HUES48 (cell line): ENCODE data around the gene SAXO1.

Experiments
- H3K27ac ChIP-seq: one replicate; pipeline ENCODE4 v1.7.0; 2013; ENCODE audit warnings: low read depth, low read length, inconsistent platforms
- H3K27me3 ChIP-seq: 2 replicates; pipeline ENCODE4 v1.6.1; 2013; ENCODE audit warnings: mild to moderate bottlenecking, low read length; ENCODE audit not compliant: control insufficient read depth, insufficient read depth
- H3K36me3 ChIP-seq: 2 replicates; pipeline ENCODE4 v1.6.1; 2013; ENCODE audit warnings: low read length; ENCODE audit not compliant: control insufficient read depth, insufficient read depth
- H3K4me1 ChIP-seq: 2 replicates; pipeline ENCODE4 v1.6.1; 2013; ENCODE audit warnings: mild to moderate bottlenecking, low read length; ENCODE audit not compliant: control insufficient read depth, insufficient read depth
- H3K4me3 ChIP-seq: 2 replicates; pipeline ENCODE4 v1.5.1; 2013; ENCODE audit warnings: mild to moderate bottlenecking, low read depth, low read length
- H3K9ac ChIP-seq: 2 replicates; pipeline ENCODE4 v1.6.1; 2013; ENCODE audit warnings: mild to moderate bottlenecking, low read depth, low read length, moderate library complexity
- H3K9me3 ChIP-seq: 2 replicates; pipeline ENCODE4 v1.6.1; 2013; ENCODE audit warnings: low read length; ENCODE audit not compliant: control insufficient read depth, insufficient read depth

SAXO1 gene

GRCh38 chr9:18909140-18910018, 123.6 kb downstream of the SAXO1 start:
- no peak overlapping the region for H3K27ac ChIP-seq

GRCh38 chr9:18907927-18908625, 124.9 kb downstream of the SAXO1 start:
- Histone ChIP-seq H3K9me3 (no peaks in the 10 kb centered on the region), H3K9ac (no peak overlapping the region), H3K36me3 (no peaks in the 10 kb centered on the region), H3K27ac (no peak overlapping the region), H3K4me3 (no peak overlapping the region), H3K4me1 (peaks cover 13% of the 10 kb centered on the region), H3K27me3 (no peaks in the 10 kb centered on the region)

More at GRCh38 chr9:18909140-18910018, 123.6 kb downstream of the SAXO1 start:
- no peak overlapping the region for H3K4me3 ChIP-seq
- no peaks in the 10 kb centered on the region for H3K27me3 ChIP-seq
- no peaks in the 10 kb centered on the region for H3K9me3 ChIP-seq
- H3K4me1 ChIP-seq: peaks cover 13% of the 10 kb centered on the region
- no peaks in the 10 kb centered on the region for H3K36me3 ChIP-seq
- no peak overlapping the region for H3K9ac ChIP-seq

DNA sequence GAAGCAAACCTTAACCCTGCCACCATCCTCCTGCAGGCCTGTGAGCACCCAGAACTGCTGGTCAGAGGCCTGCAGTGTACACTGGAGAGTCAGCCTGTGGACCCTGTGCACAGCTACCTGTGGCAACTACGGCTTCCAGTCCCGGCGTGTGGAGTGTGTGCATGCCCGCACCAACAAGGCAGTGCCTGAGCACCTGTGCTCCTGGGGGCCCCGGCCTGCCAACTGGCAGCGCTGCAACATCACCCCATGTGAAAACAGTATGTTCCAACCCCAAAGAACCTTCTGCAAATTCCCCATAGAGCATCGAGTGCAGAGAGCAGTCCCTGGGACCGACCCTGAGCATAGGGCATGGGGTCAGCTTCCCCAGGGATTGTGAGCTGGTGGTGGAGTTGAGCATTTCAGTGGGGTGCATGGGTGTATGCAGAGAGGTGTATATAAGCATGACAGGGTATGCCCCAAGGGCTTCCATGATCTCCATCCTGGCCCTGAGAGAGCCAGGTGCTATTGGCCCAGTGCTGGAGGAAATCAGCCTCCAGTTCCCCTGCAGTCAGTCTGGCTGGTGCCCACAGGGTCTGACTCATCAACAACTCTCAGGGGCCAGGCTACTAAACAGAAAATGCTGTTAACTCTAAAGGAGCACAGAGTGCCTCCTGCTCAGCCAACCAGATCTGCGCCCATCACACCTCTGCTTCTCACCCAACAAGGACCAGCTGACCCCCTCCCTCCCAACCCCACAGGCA, 126.2 kb downstream of the SAXO1 start:
- Histone ChIP-seq H3K27ac (no peak overlapping the region), H3K4me1 (peaks cover 9% of the 10 kb centered on the region)

DNA sequence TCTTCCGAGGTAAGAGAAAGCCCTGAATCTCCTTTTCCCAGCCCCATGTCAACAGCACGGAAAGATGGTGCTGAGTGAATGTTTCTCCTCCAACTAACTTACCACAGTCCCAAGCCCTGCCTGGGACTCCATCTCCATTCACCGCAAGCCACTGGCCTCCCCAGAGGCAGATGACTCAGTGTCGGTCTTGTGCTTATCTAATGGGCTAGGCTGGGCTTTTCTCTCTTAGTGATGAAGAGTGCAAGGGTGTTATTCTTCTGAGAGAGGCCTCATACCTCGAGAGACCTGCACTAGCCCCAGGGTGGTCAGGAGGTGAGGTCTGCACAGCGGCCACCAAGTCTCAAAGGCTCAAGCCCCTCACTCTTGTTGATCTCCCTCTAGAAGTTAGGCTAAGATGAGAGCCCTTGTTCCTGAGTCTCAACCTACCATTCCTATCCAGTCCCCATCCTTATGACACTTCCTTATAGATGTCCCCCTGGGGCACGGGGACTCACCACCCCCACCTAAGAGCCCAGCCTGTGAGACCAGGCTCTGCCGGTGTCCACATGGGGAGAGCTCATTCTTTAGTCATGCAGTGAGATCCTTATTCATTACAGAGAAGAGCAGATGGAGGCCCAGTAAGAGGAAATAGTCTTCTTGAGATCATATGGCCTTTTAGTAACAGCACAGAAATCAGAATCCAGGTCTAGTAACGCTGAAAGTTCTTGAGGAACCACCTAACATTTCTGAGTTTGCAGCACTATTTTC, 127.0 kb downstream of the SAXO1 start:
- no peak overlapping the region for H3K9ac ChIP-seq
- H3K27ac ChIP-seq: no peak overlapping the region
- 0 out of 2 replicates have a peak, but pooled peaks cover 4% of the 10 kb centered on the region for H3K9me3 ChIP-seq
- H3K4me1 ChIP-seq: peaks cover 1% of the 10 kb centered on the region
- no peaks in the 10 kb centered on the region for H3K27me3 ChIP-seq
- H3K36me3 ChIP-seq: no peaks in the 10 kb centered on the region
- no peak overlapping the region for H3K4me3 ChIP-seq

More for the DNA sequence above, 126.2 kb downstream of the SAXO1 start:
- no peak overlapping the region for H3K4me3 ChIP-seq
- H3K36me3 ChIP-seq: no peaks in the 10 kb centered on the region
- no peak overlapping the region for H3K9ac ChIP-seq
- H3K27me3 ChIP-seq: no peaks in the 10 kb centered on the region
- H3K9me3 ChIP-seq: 0 out of 2 replicates have a peak, but pooled peaks cover 4% of the 10 kb centered on the region

DNA sequence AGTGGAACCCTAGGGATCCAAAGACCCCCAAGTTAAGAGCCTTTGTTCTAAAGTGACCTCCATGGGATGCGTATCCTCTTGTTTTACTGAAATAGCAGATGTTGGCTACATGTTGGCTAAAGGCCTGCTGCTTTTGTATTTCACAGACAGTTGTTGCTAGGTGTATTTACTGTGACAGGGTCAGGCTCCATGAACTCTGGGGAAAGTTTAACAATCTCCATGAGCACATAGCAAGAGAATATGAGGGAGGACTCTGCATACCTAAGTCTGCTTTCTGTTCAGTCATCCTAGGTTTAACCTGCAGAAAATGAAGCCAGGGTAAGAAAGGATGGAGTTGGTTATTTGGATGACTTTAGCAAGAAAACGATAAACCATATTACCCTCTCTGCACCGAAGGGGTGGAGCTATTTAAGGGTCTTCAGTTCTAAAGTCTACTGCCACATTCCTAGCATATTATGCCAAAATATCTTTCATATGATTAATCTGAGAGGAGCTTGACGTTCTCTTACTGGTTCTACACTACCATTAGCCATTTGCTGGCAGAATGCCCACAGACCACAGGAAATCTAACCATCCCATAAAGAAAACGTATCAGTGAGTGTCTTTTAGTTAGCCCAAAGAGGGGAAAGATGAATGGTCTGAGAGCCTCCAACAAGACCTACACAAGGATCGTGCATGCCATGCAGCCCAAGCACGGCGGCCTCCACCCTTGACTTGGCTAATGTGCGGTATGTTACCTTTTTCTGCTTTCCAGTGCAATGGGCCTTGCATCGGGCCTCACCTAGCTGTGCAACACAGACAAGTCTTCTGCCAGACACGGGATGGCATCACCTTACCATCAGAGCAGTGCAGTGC, 127.8 kb downstream of the SAXO1 start:
- H3K9me3 ChIP-seq: 0 out of 2 replicates have a peak, but pooled peaks cover 4% of the 10 kb centered on the region
- no peak overlapping the region for H3K27ac ChIP-seq
- H3K4me1 ChIP-seq: no peaks in the 10 kb centered on the region
- no peak overlapping the region for H3K4me3 ChIP-seq
- H3K9ac ChIP-seq: no peak overlapping the region
- no peaks in the 10 kb centered on the region for H3K27me3 ChIP-seq
- H3K36me3 ChIP-seq: no peaks in the 10 kb centered on the region

GRCh38 chr9:18903450-18903849, 129.6 kb downstream of the SAXO1 start:
- H3K27ac ChIP-seq: no peak overlapping the region
- no peaks in the 10 kb centered on the region for H3K36me3 ChIP-seq
- H3K4me1 ChIP-seq: no peaks in the 10 kb centered on the region
- H3K4me3 ChIP-seq: no peak overlapping the region
- no peaks in the 10 kb centered on the region for H3K27me3 ChIP-seq
- H3K9me3 ChIP-seq: 0 out of 2 replicates have a peak, but pooled peaks cover 4% of the 10 kb centered on the region
- H3K9ac ChIP-seq: no peak overlapping the region

DNA sequence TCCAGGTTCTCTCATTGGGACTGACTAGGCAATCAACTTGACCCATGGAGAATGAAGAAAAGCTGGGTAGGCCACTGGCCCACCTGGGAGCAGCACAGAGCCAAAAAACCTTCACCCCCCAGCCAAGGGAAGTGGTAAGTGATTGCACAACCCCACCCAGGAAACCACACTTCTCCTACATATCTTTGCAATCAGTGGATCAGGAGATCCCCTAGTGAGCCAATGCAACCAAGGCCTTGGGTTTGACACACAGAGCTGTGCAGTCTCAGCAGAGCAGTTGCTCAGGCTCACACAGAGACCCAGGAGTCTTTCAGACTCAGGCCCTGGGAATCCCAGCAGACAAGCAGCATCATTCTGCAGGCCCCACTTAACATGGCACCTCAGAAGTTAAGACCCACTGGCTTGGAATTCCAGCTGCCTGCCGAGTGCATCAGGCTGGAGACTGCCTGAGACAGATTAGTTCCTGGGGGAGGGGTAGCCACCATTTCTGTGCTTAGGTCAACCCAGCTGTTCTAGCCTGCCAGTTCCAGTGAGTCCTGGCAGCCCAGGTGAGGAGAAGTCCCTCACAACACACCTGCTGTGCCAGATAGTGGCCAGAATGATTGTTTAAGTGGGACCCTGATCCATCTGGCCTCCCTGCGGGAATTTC, 136.4 kb downstream of the SAXO1 start:
- Histone ChIP-seq H3K27ac (no peak overlapping the region), H3K4me1 (no peaks in the 10 kb centered on the region), H3K9ac (no peak overlapping the region), H3K9me3 (no peaks in the 10 kb centered on the region), H3K27me3 (no peaks in the 10 kb centered on the region), H3K36me3 (no peaks in the 10 kb centered on the region), H3K4me3 (no peak overlapping the region)

- H3K9ac ChIP-seq: no peak overlapping the region
- H3K9me3 ChIP-seq: no peaks in the 10 kb centered on the region
- H3K27me3 ChIP-seq: no peaks in the 10 kb centered on the region
- no peak overlapping the region for H3K4me3 ChIP-seq
- H3K36me3 ChIP-seq: no peaks in the 10 kb centered on the region
- no peaks in the 10 kb centered on the region; the same call in 1 of the 2 replicates for H3K4me1 ChIP-seq
- H3K27ac ChIP-seq: no peak overlapping the region
These were observed 137.0 kb downstream of the SAXO1 start for GRCh38 chr9:18896004-18896403.

DNA sequence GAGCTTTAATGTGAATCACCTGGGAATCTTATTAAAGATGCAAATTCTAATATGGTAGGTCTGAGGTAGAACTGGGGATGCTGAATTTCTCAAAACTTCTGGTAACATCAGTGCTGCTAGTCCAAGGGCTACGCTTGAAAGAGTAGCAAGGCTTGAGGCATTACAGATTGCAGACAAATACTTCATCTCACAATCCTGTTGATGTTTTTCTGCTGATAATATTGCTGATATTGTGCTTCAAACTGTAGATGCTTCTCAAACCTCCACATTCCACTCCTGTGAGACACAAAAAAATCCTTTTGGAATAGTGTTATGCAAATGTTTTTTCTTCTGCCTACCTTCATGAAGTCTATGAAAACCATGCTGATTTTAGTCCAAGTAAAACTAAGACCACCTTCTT, 139.5 kb downstream of the SAXO1 start:
- no peaks in the 10 kb centered on the region; the same call in 1 of the 2 replicates for H3K4me1 ChIP-seq
- no peaks in the 10 kb centered on the region for H3K9me3 ChIP-seq
- H3K36me3 ChIP-seq: no peaks in the 10 kb centered on the region
- H3K27me3 ChIP-seq: no peaks in the 10 kb centered on the region
- H3K27ac ChIP-seq: no peak overlapping the region
- no peak overlapping the region for H3K9ac ChIP-seq
- no peak overlapping the region for H3K4me3 ChIP-seq
